HTR-8/SVneo (cell line): ENCODE measurements around the gene APLP2.
"Not testable (repeated sequence)": the region's sequence is repeated elsewhere in the genome, so short reads cannot be mapped to it uniquely, and the experiment has no call there.

Experiments
- DNase-seq: peaks from one replicate; pipeline ENCODE4 v3.0.0; 2011; ENCODE audit warnings: low spot score, mixed read lengths; ENCODE audit not compliant: insufficient read length
- FAIRE-seq: peaks from 2 replicates; lab custom pipeline; 2011; peaks lifted over from hg19 to GRCh38; lab: Jason Lieb, UNC

Gene APLP2

DNA sequence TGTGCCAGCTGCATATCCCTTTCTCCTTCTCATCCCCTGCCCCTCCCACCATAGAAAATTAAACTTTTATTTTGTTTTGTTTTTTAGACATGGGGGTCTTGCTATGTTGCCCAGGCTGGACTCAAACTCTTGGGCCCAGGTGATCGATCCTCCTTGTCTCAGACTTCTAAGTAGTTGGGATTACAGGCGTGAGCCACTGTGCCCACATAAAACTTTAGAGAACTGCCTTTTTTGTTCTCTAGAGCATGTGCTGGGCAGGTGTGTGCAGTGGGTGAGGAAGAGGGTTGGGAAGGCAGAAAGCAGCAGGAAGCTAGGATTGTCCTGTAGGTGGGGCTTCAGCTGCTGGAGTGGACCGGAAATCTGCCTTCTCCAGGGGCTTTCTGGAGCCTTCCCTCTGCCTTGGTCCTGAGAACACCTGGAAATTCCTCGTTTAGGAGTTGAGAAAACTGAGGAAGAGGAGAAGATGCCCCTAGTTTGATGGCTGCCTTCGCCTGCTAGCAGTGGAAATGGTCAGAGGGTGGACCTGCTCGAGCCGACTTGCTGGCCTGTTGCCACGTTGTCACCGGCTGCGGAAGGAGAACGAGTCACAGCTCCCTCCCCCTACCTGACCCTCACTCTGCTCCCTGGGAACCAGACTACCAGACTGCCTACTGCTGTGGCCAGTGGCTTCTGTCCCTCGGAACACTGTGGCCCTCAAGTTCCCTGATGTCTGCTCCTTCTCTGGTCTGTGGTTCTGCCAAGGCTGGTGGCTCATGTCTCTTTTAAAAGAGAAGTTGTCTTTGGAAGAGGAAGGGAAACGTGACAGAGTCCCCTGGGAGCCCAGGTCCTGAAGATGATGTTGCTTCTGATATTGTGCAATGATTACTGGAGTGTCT is 93.9 kb downstream of the APLP2 start:
- no peak for DNase-seq
- no peak for FAIRE-seq

DNA sequence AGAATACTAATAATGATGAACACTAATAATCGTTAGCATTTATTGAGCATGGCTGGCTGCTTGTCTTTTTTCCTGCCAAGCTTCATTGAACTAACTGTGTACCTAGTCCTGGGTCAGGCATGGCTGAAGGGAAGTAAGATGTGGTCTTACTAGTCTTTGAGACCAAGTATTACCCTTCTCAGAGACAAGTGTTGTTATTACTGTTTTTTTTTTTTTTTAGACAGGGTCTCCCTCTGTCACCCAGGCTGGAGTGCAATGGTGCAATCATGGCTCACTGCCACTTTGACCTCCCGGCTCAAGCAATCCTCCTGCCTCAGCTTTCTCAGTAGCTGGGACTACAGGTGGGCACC is 94.5 kb downstream of the APLP2 start:
- FAIRE-seq: no peak
- DNase-seq: no peak

DNA sequence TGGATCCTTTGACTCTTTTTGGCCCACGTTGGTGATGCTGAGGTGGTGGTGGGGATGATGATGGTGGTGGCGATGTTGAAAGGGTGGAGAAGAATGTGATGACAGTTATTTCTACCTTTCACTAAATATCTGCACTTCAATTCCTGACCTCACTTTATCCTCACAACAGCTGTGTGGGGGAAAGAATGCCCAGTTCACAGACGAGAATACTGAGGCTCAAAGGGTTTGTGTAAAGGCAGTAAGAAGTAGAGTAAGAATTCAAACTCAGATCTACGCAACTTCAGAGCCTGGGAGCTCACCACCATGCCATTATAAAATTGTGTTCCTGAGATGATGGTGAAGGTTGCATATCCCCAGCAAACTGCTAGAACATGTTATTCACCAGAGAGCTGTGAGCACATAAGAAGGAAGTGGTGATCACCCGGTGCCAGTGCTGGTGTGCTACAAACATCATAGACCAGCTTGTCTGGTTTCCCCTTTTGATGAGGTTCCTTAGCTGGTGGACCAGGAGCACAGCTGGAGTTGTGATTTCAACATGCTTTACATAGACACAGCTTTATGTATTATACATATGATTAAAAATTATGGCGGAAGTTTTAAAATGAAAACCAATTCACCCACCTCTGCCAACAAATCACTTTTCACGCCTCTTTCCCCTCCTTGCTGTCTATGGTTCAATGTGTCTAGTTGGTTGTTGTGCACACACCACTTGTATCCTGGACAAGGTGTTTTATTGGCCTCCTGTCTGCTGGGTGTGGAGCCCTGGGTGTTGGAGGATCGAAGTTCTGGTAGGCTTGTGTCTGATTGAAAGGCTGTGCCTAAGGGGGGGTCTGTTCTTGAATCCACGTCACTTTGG is 96.1 kb downstream of the APLP2 start:
- FAIRE-seq: no peak
- DNase-seq: no peak

DNA sequence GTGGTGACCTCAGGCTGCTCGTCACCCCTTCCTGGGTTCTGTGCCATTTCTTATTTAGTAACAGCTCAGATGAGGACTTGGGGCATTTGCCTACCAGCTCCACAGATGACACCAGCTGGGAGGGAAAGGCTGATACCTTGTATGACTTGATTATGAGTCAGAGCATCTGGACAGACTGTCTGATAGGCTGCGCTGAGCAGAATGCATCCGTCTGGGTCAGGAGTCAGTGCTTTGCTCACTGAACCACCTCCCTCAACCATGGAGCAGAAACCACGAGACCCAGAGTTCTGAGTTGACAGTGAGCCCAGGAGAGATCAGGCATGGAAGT is 96.7 kb downstream of the APLP2 start:
- FAIRE-seq: peak; percentile 63
- peak; percentile 82 for DNase-seq

DNA sequence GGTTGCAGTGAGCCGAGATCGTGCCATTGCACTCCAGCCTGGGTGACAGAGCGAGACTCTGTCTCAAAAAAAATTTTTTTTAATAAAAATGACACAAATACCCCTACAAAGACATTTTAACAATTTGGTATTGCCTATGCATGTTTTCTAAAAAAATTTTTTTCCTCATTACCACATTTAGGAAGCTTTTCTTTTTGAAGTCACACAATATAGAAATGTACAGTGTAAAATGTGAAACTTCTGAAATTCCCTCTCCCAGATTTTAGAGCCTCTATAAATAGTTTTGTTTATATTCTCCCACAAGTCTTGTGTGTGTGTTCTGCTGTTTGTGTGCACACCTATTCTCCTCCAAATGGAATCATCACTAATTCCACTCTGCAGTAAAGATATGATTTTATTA is 97.5 kb downstream of the APLP2 start:
- FAIRE-seq: no peak
- no peak for DNase-seq

DNA sequence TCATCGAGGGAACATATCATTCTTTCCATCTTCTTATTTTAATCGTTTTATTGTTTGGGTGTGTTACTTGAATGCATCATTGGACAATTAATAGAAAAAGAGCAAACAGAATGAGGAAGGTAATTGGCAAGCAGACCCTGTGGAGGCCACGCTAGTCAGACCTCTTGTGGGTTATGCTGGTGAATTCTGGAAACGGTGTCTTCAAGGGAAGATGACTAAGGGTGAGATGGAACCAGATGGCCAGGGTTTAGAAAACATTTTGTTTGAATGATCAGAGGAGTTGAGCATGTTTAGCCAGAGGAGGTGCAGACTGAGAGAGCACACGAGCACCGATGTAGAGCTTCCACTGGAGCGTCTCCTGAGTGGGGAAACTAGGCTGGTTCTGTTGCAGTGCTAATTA is 98.4 kb downstream of the APLP2 start:
- no peak for FAIRE-seq
- no peak for DNase-seq

DNA sequence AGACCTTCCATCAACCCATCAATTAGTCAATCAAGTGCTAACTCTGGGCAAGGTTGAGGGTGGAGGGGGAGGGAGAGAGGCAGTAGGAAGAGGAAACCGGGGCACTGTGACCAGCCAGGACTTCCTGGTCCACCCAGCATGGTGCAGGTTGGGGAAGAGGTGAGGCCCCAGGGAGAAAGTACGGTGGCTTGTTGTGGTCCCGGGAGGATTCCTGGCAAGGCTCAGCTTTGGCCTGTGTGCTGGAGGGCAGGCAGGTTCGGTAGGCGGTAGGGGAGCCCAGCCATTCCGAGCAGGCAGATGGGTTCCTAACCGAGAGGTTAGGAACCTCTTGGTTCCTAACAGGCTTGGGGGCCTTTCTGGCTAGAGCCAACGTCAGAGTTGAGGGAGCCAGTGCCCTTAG is 100.7 kb downstream of the APLP2 start:
- no peak for FAIRE-seq
- DNase-seq: no peak

DNA sequence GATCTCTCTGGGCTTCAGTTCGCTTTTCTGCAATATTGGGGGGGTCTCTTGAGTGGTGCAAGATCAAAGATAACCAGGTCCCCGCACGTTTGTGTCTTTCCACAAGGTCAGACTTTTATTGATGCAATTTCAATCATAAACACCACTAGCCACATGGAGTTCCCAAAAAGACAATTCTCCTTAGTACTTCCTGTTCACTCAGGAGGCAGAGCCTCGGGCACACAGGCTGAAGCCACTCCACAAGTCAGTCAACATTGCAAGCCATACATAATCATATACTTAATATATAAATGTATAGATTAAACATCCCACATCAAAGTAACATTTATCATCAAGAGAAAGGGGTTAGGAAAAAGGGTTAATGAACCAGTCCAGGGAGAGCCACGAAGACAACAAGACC is 101.8 kb downstream of the APLP2 start:
- DNase-seq (no peak), FAIRE-seq (no peak)

DNA sequence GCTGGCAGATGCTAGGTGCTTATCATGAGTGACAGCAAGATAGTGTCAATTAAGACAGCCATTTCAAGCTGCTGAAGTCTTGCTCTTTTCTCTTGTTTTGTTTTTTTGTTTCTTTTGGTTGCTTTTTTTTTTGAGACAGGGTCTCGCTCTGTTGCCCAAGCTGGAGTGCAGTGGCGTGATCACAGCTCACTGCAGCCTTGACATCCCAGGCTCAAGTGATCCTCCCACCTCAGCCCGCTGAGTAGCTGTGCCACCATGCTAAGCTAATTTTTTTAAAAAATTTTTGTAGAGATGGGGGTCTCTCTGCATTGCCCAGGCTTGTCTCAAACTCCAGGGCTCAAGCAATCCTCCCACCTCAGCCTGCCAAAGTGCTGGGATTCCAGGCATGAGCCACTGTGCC is 102.3 kb downstream of the APLP2 start:
- FAIRE-seq: not testable (repeated sequence)

DNA sequence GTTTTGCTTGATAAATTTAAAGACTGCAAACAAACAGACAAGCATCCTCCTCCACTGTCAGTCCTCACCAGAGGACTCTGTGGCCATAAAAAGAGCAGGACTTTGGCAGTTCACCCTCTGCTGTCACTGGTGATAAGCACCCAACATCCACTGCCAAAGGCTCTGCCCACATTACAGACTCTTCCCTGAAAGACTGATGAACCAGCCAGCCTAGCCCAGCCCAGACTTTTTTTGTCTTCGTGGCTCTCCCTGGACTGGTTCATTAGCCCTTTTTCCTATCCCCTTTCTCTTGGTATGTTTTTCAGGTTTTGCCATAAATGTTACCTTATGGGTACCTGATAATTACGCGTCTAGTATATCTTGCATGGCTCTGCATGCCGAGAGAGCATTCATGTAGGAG is 104.9 kb downstream of the APLP2 start:
- FAIRE-seq (no peak), DNase-seq (no peak)

More for the DNA sequence above, 102.3 kb downstream of the APLP2 start:
- not testable (repeated sequence) for DNase-seq

DNA sequence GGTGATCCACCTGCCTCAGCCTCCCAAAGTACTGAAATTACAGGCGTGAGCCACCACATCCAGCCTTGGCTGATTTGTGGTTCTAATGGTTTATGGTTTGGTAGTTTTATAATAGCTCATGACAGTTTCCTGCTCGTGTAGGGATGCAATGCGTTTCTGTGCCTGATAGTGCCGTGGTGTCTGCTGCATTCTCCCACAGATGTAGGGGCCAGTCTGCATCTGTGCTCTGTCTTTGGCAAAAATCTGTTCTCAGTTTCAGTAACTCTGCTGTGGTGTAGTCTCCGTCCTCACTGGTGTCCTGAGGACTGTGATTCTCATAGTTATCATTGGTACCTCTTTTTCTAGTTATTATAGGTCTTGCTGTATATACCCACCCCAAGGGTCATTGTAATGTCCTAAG is 106.2 kb downstream of the APLP2 start:
- DNase-seq (no peak), FAIRE-seq (no peak)

DNA sequence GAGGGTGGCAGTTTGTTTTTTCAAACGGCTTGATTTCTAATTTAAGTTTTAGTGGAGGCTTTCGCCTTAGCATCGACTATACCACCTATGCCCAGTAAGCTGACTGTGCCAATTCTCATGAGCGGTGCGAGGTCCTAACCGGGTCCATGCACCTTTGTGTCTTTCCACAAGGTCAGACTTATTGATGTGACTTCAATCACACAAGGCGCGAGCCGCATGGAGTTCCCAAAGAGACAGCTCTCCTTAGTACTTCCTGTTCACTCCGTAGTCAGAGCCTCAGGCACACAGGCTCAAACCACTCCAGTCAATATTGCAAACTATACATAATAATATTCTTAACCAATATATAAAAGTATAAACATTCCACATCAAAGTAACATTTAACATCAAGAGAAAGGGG is 108.1 kb downstream of the APLP2 start:
- no peak for DNase-seq

DNA sequence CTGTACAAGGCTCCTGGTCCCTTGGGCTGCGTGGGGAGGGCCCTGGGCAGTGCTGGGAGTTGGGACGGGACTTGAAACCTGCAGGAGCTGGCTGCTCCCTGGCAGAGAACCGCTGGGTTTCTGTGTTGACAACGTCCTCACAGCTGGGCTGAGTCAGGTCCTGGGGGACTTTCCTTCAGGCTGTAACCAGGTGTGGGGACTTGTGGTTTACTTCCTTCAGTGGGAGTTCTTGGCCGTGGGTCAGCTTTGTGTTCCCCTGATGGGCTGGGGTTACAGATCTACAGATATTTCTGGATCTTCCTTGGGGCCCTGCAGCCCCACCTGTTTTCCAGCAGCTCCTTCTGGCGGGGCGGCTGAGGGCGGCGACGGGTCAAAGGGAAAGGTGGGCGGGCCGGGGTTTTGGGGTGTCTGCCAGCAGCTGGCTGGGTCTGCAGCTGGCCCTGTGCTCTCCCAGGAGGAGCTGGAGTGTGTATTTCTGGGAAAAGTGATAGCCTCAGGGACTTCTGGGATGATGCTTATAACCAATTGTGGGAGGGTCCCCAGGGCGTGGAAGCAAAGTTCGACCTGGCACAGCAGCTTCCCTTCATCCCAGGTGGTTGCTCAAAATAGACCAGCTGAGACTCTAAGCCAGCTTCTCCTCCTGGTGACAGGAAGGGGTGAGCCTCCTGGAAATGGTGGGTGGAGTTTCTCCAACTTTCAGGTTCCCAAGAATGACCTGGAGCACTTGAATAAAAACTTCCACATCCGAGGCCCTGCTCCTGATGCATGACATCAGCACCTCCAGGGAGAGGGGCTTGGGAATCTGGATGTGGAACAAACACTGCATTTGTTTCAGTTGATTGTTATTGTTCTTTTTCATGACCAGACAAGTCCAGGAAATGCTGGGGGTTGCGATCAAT is 109.0 kb downstream of the APLP2 start:
- no peak for FAIRE-seq
- DNase-seq: no peak

More for the DNA sequence above, 108.1 kb downstream of the APLP2 start:
- FAIRE-seq: no peak

DNA sequence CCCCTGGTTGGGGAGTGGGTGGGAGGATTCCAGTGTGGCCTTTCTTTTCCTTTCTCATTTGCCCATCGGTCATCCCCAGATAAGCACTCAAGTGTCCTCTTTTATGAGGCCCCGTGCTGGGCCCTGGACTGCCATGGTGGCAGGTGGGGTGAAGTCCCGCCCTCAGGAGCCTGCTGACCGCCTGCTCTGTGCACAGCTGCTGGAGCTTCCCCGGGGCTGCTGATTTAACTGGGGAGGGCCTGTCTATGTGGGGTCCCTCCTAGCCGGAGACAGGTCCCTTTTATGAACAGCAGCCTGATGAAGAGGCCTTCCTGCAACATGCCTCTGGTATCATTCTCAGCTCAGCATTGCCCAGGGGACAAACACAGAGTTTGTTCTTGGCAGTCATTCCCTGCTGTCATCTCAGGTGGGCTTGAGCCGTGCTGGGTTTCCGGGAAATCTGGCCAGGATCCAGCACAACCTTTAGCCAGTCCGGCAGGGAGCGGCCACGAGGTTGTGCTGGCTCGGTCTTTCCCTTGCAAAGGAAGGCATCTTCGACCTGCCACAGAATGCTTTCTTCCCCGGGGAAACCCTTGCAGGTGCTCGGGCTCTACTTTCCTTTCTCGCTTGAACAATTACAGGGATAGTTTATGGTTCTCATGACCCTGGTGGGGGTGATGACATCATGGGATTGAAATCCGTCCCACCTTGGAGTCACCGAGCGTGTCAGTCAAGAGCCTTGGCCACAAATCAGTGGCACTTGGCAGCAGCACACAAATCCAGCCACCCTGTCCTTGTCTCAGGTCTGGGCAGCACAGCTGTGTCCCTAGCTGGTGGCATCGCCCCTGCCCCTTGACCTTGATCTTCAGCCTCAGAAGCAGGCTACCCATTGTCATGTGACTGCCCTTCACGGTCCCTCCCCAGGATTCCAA is 110.0 kb downstream of the APLP2 start:
- FAIRE-seq: no peak
- DNase-seq: no peak

DNA sequence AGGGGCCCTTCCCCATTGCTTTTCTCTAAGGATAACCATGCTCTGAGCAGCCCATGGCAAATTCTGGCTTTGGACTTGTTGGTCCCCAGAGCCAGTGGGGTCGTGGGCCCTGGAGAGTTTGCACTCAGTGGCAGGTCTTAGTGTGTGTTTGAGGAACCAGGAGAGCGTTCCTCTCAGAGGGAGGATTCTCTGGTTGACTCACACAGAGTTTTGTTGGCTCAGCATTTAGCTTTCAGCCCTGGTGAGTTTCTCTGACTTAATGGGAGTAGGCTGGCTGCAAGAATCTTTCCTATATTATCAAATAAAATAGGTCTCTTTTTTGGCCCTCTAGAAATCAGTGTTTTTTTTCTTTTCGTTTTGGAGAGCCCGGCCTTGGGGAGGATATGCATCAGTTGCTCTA is 110.8 kb downstream of the APLP2 start:
- DNase-seq (no peak), FAIRE-seq (no peak)

DNA sequence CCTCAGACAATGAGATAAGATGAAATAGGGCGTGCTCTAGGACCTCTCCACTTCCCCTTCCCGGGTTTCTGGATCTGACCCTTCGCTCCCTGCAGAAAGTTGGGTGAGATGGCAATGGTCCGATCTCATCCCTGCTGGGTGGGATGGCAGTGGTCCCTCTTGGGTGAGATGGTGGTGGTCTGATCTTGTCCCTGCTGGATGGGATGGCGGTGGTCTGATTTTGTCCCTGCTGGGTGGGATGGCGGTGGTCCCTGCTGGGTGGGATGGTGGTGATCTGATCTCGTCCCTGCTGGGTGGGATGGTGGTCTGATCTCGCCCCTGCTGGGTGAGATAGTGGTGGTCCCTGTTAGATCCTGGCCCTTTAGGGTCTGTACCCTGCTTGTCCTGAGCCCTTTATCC is 111.2 kb downstream of the APLP2 start:
- no peak for FAIRE-seq
- DNase-seq: no peak

DNA sequence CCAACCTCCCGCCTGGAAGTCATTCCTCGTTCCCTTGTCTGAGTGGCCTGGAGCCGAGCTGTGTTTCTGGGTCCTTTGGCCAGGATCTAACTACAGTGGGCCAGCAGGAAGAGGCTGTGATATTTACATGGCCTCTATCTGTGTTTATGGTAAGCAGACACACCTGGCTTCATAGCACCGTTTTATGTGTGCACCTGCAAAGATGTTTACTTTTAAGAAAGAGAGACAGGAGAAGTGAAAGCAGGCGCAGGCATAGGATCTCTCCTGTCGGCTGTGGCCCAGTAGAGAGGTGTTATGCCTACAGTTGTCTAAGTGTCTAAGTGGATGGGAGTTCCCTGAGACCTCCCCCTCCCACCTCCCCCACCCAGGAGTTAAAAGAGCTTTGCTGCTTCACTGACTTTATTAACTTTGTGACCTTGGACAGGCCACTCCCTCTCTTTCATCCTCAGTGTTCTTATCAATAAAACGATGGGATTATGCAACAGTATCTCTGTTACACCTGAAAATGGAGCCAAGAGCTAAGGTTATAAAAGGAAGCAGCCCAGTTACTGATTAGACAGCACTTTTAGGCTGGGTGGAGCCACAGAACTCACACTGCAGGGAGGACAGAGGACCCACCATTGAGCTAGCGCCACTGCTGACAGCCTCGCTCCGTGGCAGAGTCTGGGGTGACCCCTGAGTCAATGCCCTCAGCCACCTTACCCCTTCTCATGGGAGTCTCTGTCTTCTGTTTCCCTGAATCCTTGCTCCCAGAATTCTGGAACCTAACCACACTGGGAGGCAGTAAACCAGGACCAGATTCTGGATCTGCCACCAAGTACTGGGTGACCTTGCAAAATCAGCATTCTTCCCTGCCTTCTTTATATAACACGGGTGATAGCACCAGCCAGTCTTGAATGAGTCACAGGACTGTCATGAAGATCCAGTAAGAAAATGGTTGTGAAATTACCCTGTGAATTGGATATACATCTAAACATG is 111.9 kb downstream of the APLP2 start:
- peak; percentile 28 for DNase-seq

DNA sequence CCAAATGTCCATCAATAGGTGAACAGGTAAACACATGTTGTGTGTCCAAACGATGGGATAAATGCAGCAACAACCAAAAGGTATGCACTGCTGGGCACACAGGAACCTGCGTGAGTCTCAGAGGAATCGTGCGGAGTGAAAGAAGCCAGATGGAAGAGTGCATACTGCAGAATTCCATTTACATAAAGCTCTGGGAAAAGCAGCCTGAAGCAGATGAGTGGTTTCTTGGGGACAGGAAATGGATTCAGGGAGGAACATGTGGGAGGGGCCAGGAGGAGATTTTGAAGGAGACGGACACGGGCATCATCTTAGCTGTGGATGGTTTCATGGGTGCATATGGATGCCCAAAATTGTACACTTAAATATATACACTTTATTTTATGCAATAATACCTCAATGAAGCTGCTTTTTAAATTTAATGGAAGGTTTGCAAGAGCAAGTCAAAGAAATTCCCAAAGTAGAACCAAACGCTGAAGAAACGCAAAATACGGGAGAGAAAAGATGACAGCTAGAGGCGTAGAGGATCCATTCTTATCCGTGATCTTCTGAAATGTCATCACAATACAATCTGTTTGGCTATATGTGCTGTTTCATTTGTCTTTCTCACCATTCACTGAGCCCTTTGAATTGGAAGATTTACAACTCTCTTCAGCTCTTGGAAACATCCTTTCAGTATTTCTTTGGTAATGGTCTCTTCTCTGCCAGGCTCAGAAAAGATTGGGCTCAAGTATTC is 114.3 kb downstream of the APLP2 start:
- DNase-seq: no peak
- no peak for FAIRE-seq

More for the DNA sequence above, 111.9 kb downstream of the APLP2 start:
- no peak for FAIRE-seq
